Measurements from ENCODE around the gene PNPLA3.

Gene PNPLA3

DNA sequence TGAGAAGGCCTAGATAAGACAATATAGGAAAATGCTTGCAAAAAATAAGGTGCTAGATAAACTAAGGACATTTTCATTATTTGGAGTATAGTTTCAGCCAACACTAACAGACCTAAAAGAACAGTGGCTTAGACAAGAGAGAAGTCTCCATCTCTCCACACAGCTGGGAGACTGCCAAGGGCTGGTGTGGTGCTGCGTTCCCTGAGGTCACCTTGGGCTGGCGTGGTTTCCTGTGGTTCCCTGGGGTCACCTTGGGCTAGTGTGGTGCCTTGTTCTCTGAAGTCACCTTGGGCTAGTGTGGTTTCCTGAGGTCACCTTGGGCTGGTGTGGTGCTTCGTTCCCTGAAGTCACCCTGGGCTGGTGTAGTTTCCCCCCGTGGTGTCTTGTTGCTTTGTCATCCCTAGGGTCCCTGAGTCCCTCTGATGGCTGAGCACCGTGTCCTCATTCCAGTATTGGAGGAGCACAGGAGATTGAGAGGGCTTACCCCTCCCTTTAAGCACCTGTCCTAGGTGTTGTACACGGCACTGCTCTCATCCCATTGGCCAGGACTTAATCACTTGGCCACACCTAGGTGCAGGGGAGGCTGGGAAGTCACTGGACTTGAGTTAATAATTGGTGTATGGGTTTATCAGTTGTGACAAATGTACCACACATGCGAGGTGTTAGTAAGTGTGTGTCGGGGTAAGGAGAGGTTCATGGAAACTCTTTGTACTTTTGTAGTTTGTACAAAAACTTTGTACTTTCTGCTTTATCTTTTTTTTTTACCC, 46.6 kb downstream of the PNPLA3 start:
- ATAC-seq (replicated peaks) (no peak), DNase-seq (no peak)
- H3K27ac Mint-ChIP-seq = peak overlapping the region in 1 of 2 donors; percentile 18
- peaks cover 0 to 4% of the 10 kb centered on the region in 2 donors for H3K4me1 Mint-ChIP-seq (ENCODE audit: low read depth in 2 of 2)
- no peak overlapping the region for H3K4me3 Mint-ChIP-seq
- H3K9me3 Mint-ChIP-seq = no peaks in the 10 kb centered on the region
- peaks cover 77% of the 10 kb centered on the region for H3K36me3 Mint-ChIP-seq (ENCODE audit: insufficient read depth)
- H3K27me3 Mint-ChIP-seq = no peaks in the 10 kb centered on the region

GRCh38 chr22:43971112-43971511, 47.5 kb downstream of the PNPLA3 start:
- DNase-seq = no peak
- no peaks in the 10 kb centered on the region for H3K9me3 Mint-ChIP-seq
- ATAC-seq (replicated peaks) = no peak
- peaks cover 75% of the 10 kb centered on the region for H3K36me3 Mint-ChIP-seq (ENCODE audit: insufficient read depth)
- no peaks in the 10 kb centered on the region for H3K27me3 Mint-ChIP-seq
- H3K27ac Mint-ChIP-seq = no peak overlapping the region
- peaks cover 4 to 7% of the 10 kb centered on the region in 2 donors for H3K4me1 Mint-ChIP-seq (ENCODE audit: low read depth in 2 of 2)
- no peak overlapping the region for H3K4me3 Mint-ChIP-seq

- no peak overlapping the region for H3K27ac Mint-ChIP-seq
- H3K27me3 Mint-ChIP-seq = no peaks in the 10 kb centered on the region
- H3K36me3 Mint-ChIP-seq (ENCODE audit: insufficient read depth) = peaks cover 74% of the 10 kb centered on the region
- ATAC-seq (replicated peaks) = no peak
- DNase-seq = no peak
- H3K4me3 Mint-ChIP-seq = no peak overlapping the region
- peaks cover 3 to 8% of the 10 kb centered on the region in 2 donors for H3K4me1 Mint-ChIP-seq (ENCODE audit: low read depth in 2 of 2)
- no peaks in the 10 kb centered on the region for H3K9me3 Mint-ChIP-seq
Observed at GRCh38 chr22:43972931-43973462, 49.4 kb downstream of the PNPLA3 start.

GRCh38 chr22:43974028-43974545, 50.5 kb downstream of the PNPLA3 start:
- Mint-ChIP-seq H3K4me1 (ENCODE audit: low read depth in 2 of 2) (peaks cover 3 to 8% of the 10 kb centered on the region in 2 donors), H3K27ac (no peak overlapping the region), H3K36me3 (ENCODE audit: insufficient read depth) (peaks cover 76% of the 10 kb centered on the region), H3K27me3 (no peaks in the 10 kb centered on the region), H3K4me3 (no peak overlapping the region), H3K9me3 (no peaks in the 10 kb centered on the region)
- DNase-seq (no peak), ATAC-seq (replicated peaks) (no peak)

DNA sequence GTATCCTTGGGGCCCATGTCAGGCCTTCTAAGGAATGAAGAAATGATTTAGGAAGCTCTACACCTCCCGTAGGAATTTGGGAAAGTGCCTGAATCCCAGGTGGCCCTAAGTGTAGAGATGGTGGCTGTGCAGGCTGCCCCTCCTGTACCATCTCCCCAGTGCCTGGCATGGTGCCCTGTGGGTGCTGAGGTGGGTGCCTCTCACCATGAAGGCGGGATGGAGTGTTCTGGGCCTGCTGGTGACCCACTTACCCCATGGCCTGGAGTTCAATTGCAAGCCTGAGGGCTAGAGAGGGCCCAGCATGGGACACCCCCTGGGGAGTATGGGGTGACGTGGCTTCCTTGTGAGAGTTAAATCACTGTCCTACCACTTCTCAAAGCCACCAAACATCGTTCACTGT, 51.4 kb downstream of the PNPLA3 start:
- peaks cover 0 to 8% of the 10 kb centered on the region in 2 donors for H3K4me1 Mint-ChIP-seq (ENCODE audit: low read depth in 2 of 2)
- DNase-seq = no peak
- no peak overlapping the region for H3K27ac Mint-ChIP-seq
- ATAC-seq (replicated peaks) = no peak
- no peak overlapping the region for H3K4me3 Mint-ChIP-seq
- peaks cover 78% of the 10 kb centered on the region for H3K36me3 Mint-ChIP-seq (ENCODE audit: insufficient read depth)
- no peaks in the 10 kb centered on the region for H3K27me3 Mint-ChIP-seq
- H3K9me3 Mint-ChIP-seq = no peaks in the 10 kb centered on the region

DNA sequence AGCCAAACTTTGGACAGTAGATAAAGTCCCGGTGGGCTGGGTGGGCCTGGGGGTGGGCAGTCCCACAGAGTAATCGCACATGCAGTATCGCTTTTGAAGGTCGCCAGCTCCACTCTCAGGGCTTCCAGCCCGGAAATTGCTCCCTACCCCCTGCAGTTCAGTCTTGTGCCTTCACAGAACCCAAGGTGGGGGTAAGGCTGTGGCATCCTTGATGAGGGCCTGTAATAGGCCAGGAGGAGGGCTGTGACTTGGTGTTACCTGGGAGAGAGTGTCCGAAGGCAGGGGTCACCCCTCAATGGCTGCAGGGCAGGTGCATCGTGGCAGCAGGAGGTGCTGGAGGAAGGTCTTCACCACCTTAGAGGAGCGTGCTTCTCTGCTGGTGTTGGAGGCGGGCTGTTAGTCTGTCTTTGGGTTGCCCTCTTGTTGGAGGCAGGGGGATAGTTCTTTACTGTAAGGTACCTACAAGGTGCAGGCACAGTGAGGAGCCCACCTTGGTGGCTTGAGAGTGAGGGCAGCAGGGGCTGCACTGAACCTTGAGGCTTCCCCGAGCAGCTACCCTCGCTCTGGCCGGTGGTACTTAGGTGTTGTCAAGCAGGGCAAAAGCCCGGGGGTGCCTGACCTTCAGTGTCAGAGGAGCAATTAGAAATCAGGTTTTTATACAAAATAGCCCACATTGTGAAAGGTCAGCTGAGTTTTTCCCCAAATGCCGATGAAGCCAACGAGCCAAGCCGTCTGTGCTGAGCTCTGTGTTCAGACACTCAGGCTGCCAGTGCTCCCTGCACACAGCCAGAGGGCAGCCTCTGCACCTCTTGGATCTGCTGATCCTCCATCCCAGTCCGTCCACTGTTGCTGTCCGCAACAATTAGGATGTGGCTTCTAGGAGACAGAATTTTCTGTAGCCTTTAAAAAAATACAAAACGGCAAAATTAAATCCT, 53.5 kb downstream of the PNPLA3 start:
- Mint-ChIP-seq H3K27me3 (no peaks in the 10 kb centered on the region), H3K27ac (peak overlapping the region in 1 of 2 donors; percentile 33), H3K4me3 (no peak overlapping the region), H3K9me3 (no peaks in the 10 kb centered on the region), H3K4me1 (ENCODE audit: low read depth in 2 of 2) (peaks cover 2 to 8% of the 10 kb centered on the region in 2 donors), H3K36me3 (ENCODE audit: insufficient read depth) (peaks cover 74% of the 10 kb centered on the region)
- ATAC-seq (replicated peaks) = no peak
- DNase-seq = no peak

DNA sequence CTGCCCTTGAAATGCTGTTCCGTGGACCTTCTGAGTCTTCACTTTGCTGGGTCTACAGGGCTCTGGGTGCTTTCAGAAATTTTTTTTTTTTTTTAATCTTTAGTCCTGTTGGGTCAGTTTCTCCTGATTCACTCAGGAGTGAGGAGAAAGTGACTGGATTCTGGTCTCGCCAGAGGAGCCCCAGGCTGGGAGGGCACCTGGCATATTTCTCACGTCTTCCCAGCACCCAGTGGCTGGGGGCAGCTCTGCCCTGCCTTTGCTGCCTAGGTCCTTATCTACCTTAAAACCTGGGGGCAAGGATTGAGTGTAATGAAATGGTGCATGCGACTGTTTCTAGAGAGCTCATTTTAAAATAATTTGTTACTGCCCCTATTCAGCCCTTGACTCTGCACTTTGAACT, 55.0 kb downstream of the PNPLA3 start:
- ATAC-seq (replicated peaks) = no peak
- no peaks in the 10 kb centered on the region for H3K27me3 Mint-ChIP-seq
- no peak overlapping the region for H3K4me3 Mint-ChIP-seq
- H3K36me3 Mint-ChIP-seq (ENCODE audit: insufficient read depth) = peaks cover 65% of the 10 kb centered on the region
- DNase-seq = no peak
- H3K27ac Mint-ChIP-seq = no peak overlapping the region
- no peaks in the 10 kb centered on the region for H3K9me3 Mint-ChIP-seq
- H3K4me1 Mint-ChIP-seq (ENCODE audit: low read depth in 2 of 2) = peaks cover 2 to 8% of the 10 kb centered on the region in 2 donors

DNA sequence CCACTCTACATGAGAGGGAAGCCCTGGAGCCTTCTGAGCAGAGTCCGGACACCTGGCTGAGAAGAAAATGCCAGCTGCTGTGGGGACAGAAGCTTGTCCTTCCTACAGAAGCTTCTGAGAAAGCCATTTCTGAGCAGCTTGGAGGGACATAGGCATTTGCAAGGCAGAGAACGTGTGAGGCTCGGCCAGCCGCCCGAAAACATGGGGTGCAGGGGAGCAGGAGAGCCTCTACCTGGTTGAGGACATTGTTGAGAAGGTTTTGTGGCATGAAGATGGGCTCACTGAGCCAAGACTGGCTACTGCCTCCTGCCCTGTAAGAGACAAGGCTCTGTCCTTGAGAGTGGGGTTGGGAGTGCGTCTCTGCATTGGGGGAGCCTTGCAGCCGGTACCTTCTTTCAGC, 57.0 kb downstream of the PNPLA3 start:
- H3K36me3 Mint-ChIP-seq (ENCODE audit: insufficient read depth) = peaks cover 57% of the 10 kb centered on the region
- H3K4me1 Mint-ChIP-seq (ENCODE audit: low read depth in 2 of 2) = peaks cover 2 to 6% of the 10 kb centered on the region in 2 donors
- H3K4me3 Mint-ChIP-seq = no peak overlapping the region
- H3K27me3 Mint-ChIP-seq = no peaks in the 10 kb centered on the region
- DNase-seq = no peak
- no peak for ATAC-seq (replicated peaks)
- H3K9me3 Mint-ChIP-seq = no peaks in the 10 kb centered on the region
- H3K27ac Mint-ChIP-seq = peak overlapping the region in 1 of 2 donors; percentile 64

DNA sequence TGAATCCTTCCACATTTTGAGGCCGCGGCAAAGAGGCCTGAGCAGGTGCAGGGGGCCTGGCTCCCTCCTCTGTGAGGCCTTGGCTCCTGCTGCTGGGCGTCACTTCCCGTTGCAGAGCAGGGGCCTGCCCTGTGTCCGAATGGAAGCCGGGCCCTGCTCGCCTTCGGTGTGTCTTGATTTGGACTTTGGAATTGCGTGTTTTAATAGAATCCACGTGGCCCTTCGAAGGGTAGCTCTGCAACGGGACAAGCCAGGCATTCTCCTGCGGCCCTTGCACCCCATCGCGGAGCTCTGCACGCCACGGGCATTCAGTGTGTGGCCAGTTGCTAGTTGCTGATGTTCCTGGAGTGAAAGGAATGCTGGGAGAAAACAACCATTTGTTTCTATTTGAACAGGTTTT, 57.4 kb downstream of the PNPLA3 start:
- no peaks in the 10 kb centered on the region for H3K27me3 Mint-ChIP-seq
- H3K9me3 Mint-ChIP-seq = no peaks in the 10 kb centered on the region
- DNase-seq (no peak), ATAC-seq (replicated peaks) (no peak)
- H3K27ac Mint-ChIP-seq = no peak overlapping the region
- H3K4me1 Mint-ChIP-seq (ENCODE audit: low read depth in 2 of 2) = peaks cover 2% of the 10 kb centered on the region in 2 donors
- peaks cover 58% of the 10 kb centered on the region for H3K36me3 Mint-ChIP-seq (ENCODE audit: insufficient read depth)
- H3K4me3 Mint-ChIP-seq = no peak overlapping the region

- H3K4me3 Mint-ChIP-seq = no peak overlapping the region
- peaks cover 0 to 2% of the 10 kb centered on the region in 2 donors for H3K4me1 Mint-ChIP-seq (ENCODE audit: low read depth in 2 of 2)
- ATAC-seq (replicated peaks) (no peak), DNase-seq (no peak)
- no peak overlapping the region for H3K27ac Mint-ChIP-seq
- H3K36me3 Mint-ChIP-seq (ENCODE audit: insufficient read depth) = peaks cover 58% of the 10 kb centered on the region
- no peaks in the 10 kb centered on the region for H3K27me3 Mint-ChIP-seq
- H3K9me3 Mint-ChIP-seq = no peaks in the 10 kb centered on the region
Observed at GRCh38 chr22:43983808-43984207, 60.2 kb downstream of the PNPLA3 start.

- H3K4me3 Mint-ChIP-seq = no peak overlapping the region
- peak overlapping the region in 1 of 2 donors; percentile 62 for H3K27ac Mint-ChIP-seq
- H3K9me3 Mint-ChIP-seq = no peaks in the 10 kb centered on the region
- no peak for ATAC-seq (replicated peaks)
- H3K36me3 Mint-ChIP-seq (ENCODE audit: insufficient read depth) = peaks cover 63% of the 10 kb centered on the region
- peaks cover 0 to under 1% of the 10 kb centered on the region in 2 donors for H3K4me1 Mint-ChIP-seq (ENCODE audit: low read depth in 2 of 2)
- H3K27me3 Mint-ChIP-seq = no peaks in the 10 kb centered on the region
- no peak for DNase-seq
Observed at GRCh38 chr22:43985532-43985931, 61.9 kb downstream of the PNPLA3 start.

DNA sequence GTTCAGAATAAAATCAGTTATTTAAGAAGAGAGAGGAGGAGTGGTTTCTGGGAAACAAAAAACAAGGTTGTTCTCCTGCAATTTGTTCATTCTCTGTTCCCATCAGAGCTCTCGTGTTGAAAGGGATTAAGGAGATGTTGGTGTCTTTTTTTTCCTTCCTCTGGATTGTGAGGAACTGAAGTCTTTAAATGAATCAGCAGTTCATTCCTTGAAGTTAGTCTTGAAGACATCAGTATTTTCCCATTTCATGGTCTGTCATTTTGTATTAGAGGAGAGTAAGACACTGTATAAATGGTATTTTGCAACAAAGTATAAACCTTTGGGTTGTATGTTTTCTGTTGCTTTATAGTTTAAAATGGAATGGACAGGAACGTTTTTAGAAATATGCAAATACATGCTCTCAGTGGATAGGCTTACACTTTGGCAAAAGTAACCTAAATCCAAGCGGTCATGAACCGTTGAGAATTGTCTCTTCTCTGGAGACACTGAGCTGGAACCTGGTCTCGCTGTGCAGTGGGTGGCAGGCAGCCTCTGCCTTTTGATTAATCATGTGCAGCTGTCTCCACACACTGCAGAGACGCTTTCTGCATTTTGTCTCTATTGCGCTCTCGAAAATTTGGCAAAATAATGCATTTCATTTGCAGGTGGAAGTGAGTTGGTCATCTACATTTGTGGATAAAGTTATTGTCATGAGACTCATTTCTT, 64.7 kb downstream of the PNPLA3 start:
- Mint-ChIP-seq H3K27me3 (no peaks in the 10 kb centered on the region), H3K9me3 (no peaks in the 10 kb centered on the region), H3K4me3 (no peak overlapping the region), H3K4me1 (ENCODE audit: low read depth in 2 of 2) (peaks cover 3 to 4% of the 10 kb centered on the region in 2 donors), H3K27ac (no peak overlapping the region), H3K36me3 (ENCODE audit: insufficient read depth) (peaks cover 76% of the 10 kb centered on the region)
- ATAC-seq (replicated peaks) (no peak), DNase-seq (no peak)

DNA sequence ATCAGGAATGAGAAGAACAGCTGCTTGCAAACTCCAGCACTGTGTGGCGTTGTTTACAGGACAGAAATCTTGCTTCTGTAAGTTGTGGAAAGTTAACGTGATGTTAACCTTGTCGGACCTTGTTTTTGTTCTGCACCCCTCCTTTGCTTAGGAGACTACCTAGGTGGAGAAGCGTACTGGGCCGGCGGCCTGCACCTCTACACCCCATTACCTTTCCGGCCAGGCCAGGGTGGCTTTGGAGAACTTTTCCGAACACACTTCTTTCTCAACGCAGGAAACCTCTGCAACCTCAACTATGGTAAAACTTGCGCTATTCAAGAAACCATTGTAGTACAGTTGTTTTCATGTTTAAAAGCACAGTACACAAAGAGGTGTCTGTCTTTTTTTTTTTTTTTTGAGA, 65.4 kb downstream of the PNPLA3 start:
- Mint-ChIP-seq H3K9me3 (no peaks in the 10 kb centered on the region), H3K27me3 (no peaks in the 10 kb centered on the region), H3K27ac (no peak overlapping the region), H3K4me3 (no peak overlapping the region), H3K36me3 (ENCODE audit: insufficient read depth) (peaks cover 79% of the 10 kb centered on the region), H3K4me1 (ENCODE audit: low read depth in 2 of 2) (peaks cover 6 to 10% of the 10 kb centered on the region in 2 donors)
- DNase-seq (no peak), ATAC-seq (replicated peaks) (no peak)

All from effector memory CD8-positive, alpha-beta T cell (primary cell).